Naive thymus-derived CD8-positive, alpha-beta T cell (primary cell): ENCODE data around the gene TNKS1BP1. TPM values are rescaled to one million over a fixed set of nuclear protein-coding genes. Genes with fewer than 3 reads are reported as not detected.

ENCODE experiments used
- ATAC-seq, 2 donors: fragments of 150-1000 bp; cut with Tn5 transposase in 1 of 2; sonication (Bioruptor Pico), chemical (Tn5 transposase) in 1 of 2; 1 replicate in 1 of 2; 2 replicates in 1 of 2; pipeline ENCODE4 v1.10.0; 2021; ENCODE audit warnings: mild to moderate bottlenecking in 2 of 2, moderate library complexity in 2 of 2
- POLR2A ChIA-PET: fragments of 350-600 bp; sonication (Branson Sonifier 250); formaldehyde crosslinking; loops from one replicate; lab custom pipeline; 2021; ENCODE audit warnings: antibody characterized with exemption; lab: Charles Lee
- DNase-seq, 10 donors: peaks; one replicate each; pipeline versions ENCODE4 v3.0.0 to v3.0.0-alpha.2; 2020 to 2022
- H3K27ac Mint-ChIP-seq, 10 donors: one replicate each; pipeline ENCODE4 v1.8.0; 2020 to 2022; ENCODE audit warnings: mild to moderate bottlenecking in 10 of 10, mixed read lengths in 10 of 10, moderate library complexity in 4 of 10, inconsistent platforms in 1 of 10
- H3K27me3 Mint-ChIP-seq, 5 donors: one replicate each; pipeline ENCODE4 v1.8.0; 2021 to 2022; ENCODE audit warnings: mixed read lengths in 5 of 5
- H3K36me3 Mint-ChIP-seq, 3 donors: one replicate each; pipeline ENCODE4 v1.8.0; 2020 to 2022; ENCODE audit warnings: mixed read lengths in 3 of 3, mild to moderate bottlenecking in 2 of 3, inconsistent platforms in 1 of 3
- H3K4me1 Mint-ChIP-seq, 4 donors: one replicate each; pipeline ENCODE4 v1.8.0; 2021 to 2022; ENCODE audit warnings: mixed read lengths in 4 of 4
- H3K4me3 Mint-ChIP-seq, 10 donors: one replicate each; pipeline ENCODE4 v1.8.0; 2020 to 2022; ENCODE audit warnings: mild to moderate bottlenecking in 10 of 10, mixed read lengths in 10 of 10, moderate library complexity in 6 of 10, inconsistent platforms in 1 of 10
- H3K9me3 Mint-ChIP-seq, 9 donors: one replicate each; pipeline ENCODE4 v1.8.0; 2020 to 2022; ENCODE audit warnings: mixed read lengths in 9 of 9, mild to moderate bottlenecking in 3 of 9, inconsistent platforms in 1 of 9, moderate library complexity in 1 of 9
- polyA plus RNA-seq, 3 donors: library from polyadenylated mRNA; unstranded; fragments of 300-500 nt; fragmentation: Illumina TruSeq; gene quantifications; one replicate each; pipeline ENCODE4 v1.2.3, GENCODE V29; 2021
- total RNA-seq, 8 experiments: library from RNA in 2 of 8; stranded (reverse) in 2 of 8; gene quantifications; one replicate each; pipeline ENCODE4 v1.2.3 and lab custom pipeline; 2021 to 2026

Gene TNKS1BP1
- total and polyA plus RNA-seq, 5 experiments from 2014 or later = 0.97 to 20.9 (median 6.7) TPM

GRCh38 chr11:57313788-57314135, 11.0 kb downstream of the TNKS1BP1 start:
- H3K27ac Mint-ChIP-seq = no peak overlapping the region
- DNase-seq (no peak), ATAC-seq (no peak)
- H3K9me3 Mint-ChIP-seq = no peaks in the 10 kb centered on the region
- no peak overlapping the region for H3K4me3 Mint-ChIP-seq
- H3K27me3 Mint-ChIP-seq = no peaks in the 10 kb centered on the region
- H3K4me1 Mint-ChIP-seq = peaks cover 7 to 15% (median 14%) of the 10 kb centered on the region in 4 donors
- peaks cover 0 to 5% (median 2%) of the 10 kb centered on the region in 3 donors for H3K36me3 Mint-ChIP-seq
- POLR2A ChIA-PET = no interaction called here

GRCh38 chr11:57313071-57313787, 11.5 kb downstream of the TNKS1BP1 start:
- Mint-ChIP-seq H3K4me3 (no peak overlapping the region), H3K4me1 (peaks cover 8 to 15% (median 14%) of the 10 kb centered on the region in 4 donors), H3K27me3 (no peaks in the 10 kb centered on the region), H3K9me3 (no peaks in the 10 kb centered on the region), H3K27ac (no peak overlapping the region), H3K36me3 (peaks cover 0 to 5% (median 2%) of the 10 kb centered on the region in 3 donors)
- ATAC-seq (no peak), DNase-seq (no peak)
- POLR2A ChIA-PET = no interaction called here

- no peak for DNase-seq
- no peaks in the 10 kb centered on the region for H3K9me3 Mint-ChIP-seq
- ATAC-seq = no peak
- peaks cover 0 to 5% (median 2%) of the 10 kb centered on the region in 3 donors for H3K36me3 Mint-ChIP-seq
- POLR2A ChIA-PET = interaction anchor here (1.5 kb wide), 1 partner anchor 23 kb away, joined by 6 read pairs; the partner anchor contains the start of gene SSRP1
- H3K4me3 Mint-ChIP-seq = peak overlapping the region in 7 of 10 donors; percentile 60 to 77 (median 66)
- peaks cover 6 to 15% (median 13%) of the 10 kb centered on the region in 4 donors for H3K4me1 Mint-ChIP-seq
- peak overlapping the region in 1 of 10 donors; percentile 73 for H3K27ac Mint-ChIP-seq
- H3K27me3 Mint-ChIP-seq = no peaks in the 10 kb centered on the region
Observed at GRCh38 chr11:57312511-57313021, 12.2 kb downstream of the TNKS1BP1 start.

GRCh38 chr11:57311109-57311936, 13.4 kb downstream of the TNKS1BP1 start:
- Mint-ChIP-seq H3K9me3 (no peaks in the 10 kb centered on the region), H3K4me3 (peak overlapping the region; percentile 49 to 77 (median 66))

GRCh38 chr11:57310630-57311086, 14.1 kb downstream of the TNKS1BP1 start:
- Mint-ChIP-seq H3K36me3 (peaks cover 0 to 5% (median 2%) of the 10 kb centered on the region in 3 donors), H3K27me3 (no peaks in the 10 kb centered on the region), H3K4me3 (peak overlapping the region in 9 of 10 donors; percentile 12 to 77 (median 62)), H3K27ac (peak overlapping the region in 3 of 10 donors; percentile 18 to 37 (median 33)), H3K4me1 (peaks cover 6 to 19% (median 15%) of the 10 kb centered on the region in 4 donors), H3K9me3 (no peaks in the 10 kb centered on the region)
- DNase-seq = no peak
- ATAC-seq = no peak
- POLR2A ChIA-PET = no interaction called here

More at GRCh38 chr11:57311109-57311936, 13.4 kb downstream of the TNKS1BP1 start:
- Mint-ChIP-seq H3K27ac (peak overlapping the region in 3 of 10 donors; percentile 18 to 48 (median 37)), H3K27me3 (no peaks in the 10 kb centered on the region), H3K4me1 (peaks cover 6 to 19% (median 15%) of the 10 kb centered on the region in 4 donors), H3K36me3 (peaks cover 0 to 5% (median 2%) of the 10 kb centered on the region in 3 donors)
- DNase-seq = peak in 4 of 10 donors; percentile 16 to 35 (median 20)
- ATAC-seq = peak; percentile 62 to 74
- POLR2A ChIA-PET = interaction anchor here (0.9 to 1.5 kb wide), 2 partner anchors 14 to 24 kb away, joined by 4 to 6 read pairs; partner anchors contain the start of genes SSRP1 and TNKS1BP1

GRCh38 chr11:57310091-57310490, 14.7 kb downstream of the TNKS1BP1 start:
- POLR2A ChIA-PET = no interaction called here
- H3K27me3 Mint-ChIP-seq = no peaks in the 10 kb centered on the region
- H3K4me3 Mint-ChIP-seq = peak overlapping the region in 5 of 10 donors; percentile 32 to 68 (median 41)
- no peak for DNase-seq
- H3K36me3 Mint-ChIP-seq = peaks cover 0 to 5% (median 2%) of the 10 kb centered on the region in 3 donors
- no peaks in the 10 kb centered on the region for H3K9me3 Mint-ChIP-seq
- peaks cover 6 to 19% (median 15%) of the 10 kb centered on the region in 4 donors for H3K4me1 Mint-ChIP-seq
- peak overlapping the region in 1 of 10 donors; percentile 79 for H3K27ac Mint-ChIP-seq
- ATAC-seq = no peak

- Mint-ChIP-seq H3K27ac (peak overlapping the region in 1 of 10 donors; percentile 79), H3K4me3 (no peak overlapping the region), H3K4me1 (peaks cover 6 to 19% (median 15%) of the 10 kb centered on the region in 4 donors), H3K27me3 (no peaks in the 10 kb centered on the region), H3K9me3 (no peaks in the 10 kb centered on the region), H3K36me3 (peaks cover 0 to 5% (median 2%) of the 10 kb centered on the region in 3 donors)
- POLR2A ChIA-PET = no interaction called here
- ATAC-seq = no peak
- no peak for DNase-seq
Observed at GRCh38 chr11:57309106-57310059, 15.4 kb downstream of the TNKS1BP1 start.

- peak overlapping the region in 3 of 10 donors; percentile 11 to 79 (median 39) for H3K27ac Mint-ChIP-seq
- POLR2A ChIA-PET = no interaction called here
Observed at GRCh38 chr11:57308426-57309060, 16.2 kb downstream of the TNKS1BP1 start.

GRCh38 chr11:57307666-57308270, 17.0 kb downstream of the TNKS1BP1 start:
- H3K4me3 Mint-ChIP-seq = no peak overlapping the region
- H3K27ac Mint-ChIP-seq = peak overlapping the region in 3 of 10 donors; percentile 11 to 79 (median 24)
- no peak for ATAC-seq
- no peaks in the 10 kb centered on the region for H3K27me3 Mint-ChIP-seq
- POLR2A ChIA-PET = no interaction called here
- no peaks in the 10 kb centered on the region for H3K9me3 Mint-ChIP-seq
- peaks cover 9 to 19% (median 15%) of the 10 kb centered on the region in 4 donors for H3K4me1 Mint-ChIP-seq
- H3K36me3 Mint-ChIP-seq = peaks cover 0 to 4% (median 0%) of the 10 kb centered on the region in 3 donors
- no peak for DNase-seq

More at GRCh38 chr11:57308426-57309060, 16.2 kb downstream of the TNKS1BP1 start:
- Mint-ChIP-seq H3K4me1 (peaks cover 6 to 19% (median 15%) of the 10 kb centered on the region in 4 donors), H3K36me3 (peaks cover 0 to 2% (median 0%) of the 10 kb centered on the region in 3 donors), H3K9me3 (no peaks in the 10 kb centered on the region), H3K27me3 (no peaks in the 10 kb centered on the region), H3K4me3 (no peak overlapping the region)
- ATAC-seq = no peak
- DNase-seq = peak in 1 of 10 donors; percentile 51

GRCh38 chr11:57306940-57307565, 17.7 kb downstream of the TNKS1BP1 start:
- H3K9me3 Mint-ChIP-seq = no peaks in the 10 kb centered on the region
- peak overlapping the region in 3 of 10 donors; percentile 24 to 68 (median 47) for H3K27ac Mint-ChIP-seq
- H3K4me1 Mint-ChIP-seq = peaks cover 5 to 14% (median 10%) of the 10 kb centered on the region in 4 donors
- no peak for ATAC-seq
- DNase-seq = peak in 1 of 10 donors; percentile 13
- no peaks in the 10 kb centered on the region for H3K27me3 Mint-ChIP-seq
- peaks cover 0 to 7% (median 2%) of the 10 kb centered on the region in 3 donors for H3K36me3 Mint-ChIP-seq
- no peak overlapping the region for H3K4me3 Mint-ChIP-seq
- POLR2A ChIA-PET = no interaction called here
